22Rv1 (cell line): Measurements from ENCODE around the gene CNTN1.

Source experiments
- ZFX ChIP-seq: fragments of 450-650 bp; IDR thresholded peaks from 2 replicates; pipeline ENCODE4 v1.6.1; 2017; ENCODE audit warnings: antibody characterized with exemption, borderline replicate concordance
- TF ChIP-seq, protein P1 (sequence below): fragments of 450-650 bp; IDR thresholded peaks from 2 replicates; pipeline ENCODE4 v1.5.1; 2017; ENCODE audit warnings: mild to moderate bottlenecking

DNA sequence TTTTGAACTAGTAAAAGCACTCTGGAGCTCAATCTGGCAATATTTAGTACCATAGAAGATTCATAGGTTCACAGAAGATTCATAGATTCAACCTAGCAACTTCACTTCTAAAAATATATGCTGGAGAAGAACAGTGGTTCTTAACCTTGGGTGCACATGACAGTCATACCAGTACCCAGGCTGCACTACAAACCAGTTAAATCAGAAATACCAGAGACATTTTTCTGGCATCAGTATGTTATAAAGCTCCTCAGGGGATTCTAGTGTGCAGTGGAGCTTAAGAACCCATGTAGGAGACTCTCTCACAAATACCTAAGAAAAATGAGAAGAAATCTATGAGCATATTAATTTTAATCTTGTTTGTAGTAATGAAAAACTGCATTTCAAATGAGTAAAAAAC is 46.6 kb downstream of the CNTN1 start:
- TF ChIP-seq, protein P1, sequence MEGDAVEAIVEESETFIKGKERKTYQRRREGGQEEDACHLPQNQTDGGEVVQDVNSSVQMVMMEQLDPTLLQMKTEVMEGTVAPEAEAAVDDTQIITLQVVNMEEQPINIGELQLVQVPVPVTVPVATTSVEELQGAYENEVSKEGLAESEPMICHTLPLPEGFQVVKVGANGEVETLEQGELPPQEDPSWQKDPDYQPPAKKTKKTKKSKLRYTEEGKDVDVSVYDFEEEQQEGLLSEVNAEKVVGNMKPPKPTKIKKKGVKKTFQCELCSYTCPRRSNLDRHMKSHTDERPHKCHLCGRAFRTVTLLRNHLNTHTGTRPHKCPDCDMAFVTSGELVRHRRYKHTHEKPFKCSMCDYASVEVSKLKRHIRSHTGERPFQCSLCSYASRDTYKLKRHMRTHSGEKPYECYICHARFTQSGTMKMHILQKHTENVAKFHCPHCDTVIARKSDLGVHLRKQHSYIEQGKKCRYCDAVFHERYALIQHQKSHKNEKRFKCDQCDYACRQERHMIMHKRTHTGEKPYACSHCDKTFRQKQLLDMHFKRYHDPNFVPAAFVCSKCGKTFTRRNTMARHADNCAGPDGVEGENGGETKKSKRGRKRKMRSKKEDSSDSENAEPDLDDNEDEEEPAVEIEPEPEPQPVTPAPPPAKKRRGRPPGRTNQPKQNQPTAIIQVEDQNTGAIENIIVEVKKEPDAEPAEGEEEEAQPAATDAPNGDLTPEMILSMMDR: no peak
- no peak for TF ChIP-seq ZFX
